ENCODE data around the gene EHD1. TPM values are rescaled to one million over a fixed set of nuclear protein-coding genes. Genes with fewer than 3 reads are reported as not detected.

Gene EHD1
- polyA plus RNA-seq, 3 donors: 30.3 to 212 (median 48.4) TPM

- H3K9me3 ChIP-seq (replicated peaks in 1 of 2; ENCODE audit: control insufficient read depth in 1 of 2, insufficient read depth in 1 of 2, low read length in 2 of 2): no peaks in the 10 kb centered on the region
- Mint-ChIP-seq H3K27ac (no peak overlapping the region), H3K36me3 (peaks cover 11 to 12% of the 10 kb centered on the region in 2 donors), H3K27me3 (ENCODE audit: low read depth in 3 of 3) (peaks cover 4 to 7% (median 5%) of the 10 kb centered on the region in 3 donors), H3K4me3 (no peak overlapping the region), H3K4me1 (peaks cover 26% of the 10 kb centered on the region), H3K9me3 (no peaks in the 10 kb centered on the region)
- no peak overlapping the region for H3K9ac ChIP-seq (ENCODE audit: insufficient read depth, low read length, poor library complexity, severe bottlenecking)
- no peak overlapping the region for H3K4me3 ChIP-seq (replicated peaks in 1 of 3; ENCODE audit: low read depth in 2 of 3, low read length in 3 of 3)
- intact Hi-C loops (cut with micrococcal nuclease): no loop called here
- 97% methylated on average over 23 of the region's 25 CpGs for WGBS (ENCODE audit: insufficient coverage)
- H3K27me3 ChIP-seq (ENCODE audit: control insufficient read depth in 2 of 2, insufficient read depth in 2 of 2, low read length in 2 of 2): no peaks in the 10 kb centered on the region
- no peak overlapping the region for H2AFZ ChIP-seq (ENCODE audit: insufficient read depth, low read depth, low read length, poor library complexity, severe bottlenecking)
- H3K4me1 ChIP-seq (ENCODE audit: control insufficient read depth in 1 of 2, insufficient read depth in 2 of 2, low read length in 2 of 2): peaks cover 32 to 37% of the 10 kb centered on the region in 2 donors
- H3K27ac ChIP-seq (ENCODE audit: low read depth in 1 of 2, low read length in 2 of 2): no peak overlapping the region
- DNase-seq: no peak
- peaks cover 6% of the 10 kb centered on the region for H4K20me1 ChIP-seq (ENCODE audit: insufficient read depth, low read length)
- H3K4me2 ChIP-seq (replicated peaks; ENCODE audit: extremely low read depth, low read length, poor library complexity, severe bottlenecking): no peak overlapping the region
- H3K79me2 ChIP-seq (ENCODE audit: insufficient read depth, low read length): no peaks in the 10 kb centered on the region
- TF ChIP-seq CTCF (IDR thresholded peaks at IDR 0.05): no peak
- H3K36me3 ChIP-seq (replicated peaks in 1 of 2; ENCODE audit: control insufficient read depth in 1 of 2, insufficient read depth in 2 of 2, low read length in 2 of 2): peaks cover 13 to 17% of the 10 kb centered on the region in 2 donors
Measured at GRCh38 chr11:64891215-64891848, 12.9 kb upstream of the EHD1 start.

GRCh38 chr11:64890522-64890939 lies 12.1 kb upstream of the EHD1 start:
- H3K4me2 ChIP-seq (replicated peaks; ENCODE audit: extremely low read depth, low read length, poor library complexity, severe bottlenecking): no peak overlapping the region
- peaks cover 33% of the 10 kb centered on the region for H3K4me1 Mint-ChIP-seq
- H3K27ac Mint-ChIP-seq: peak overlapping the region in 1 of 7 donors; percentile 40
- peaks cover 4 to 7% (median 5%) of the 10 kb centered on the region in 3 donors for H3K27me3 Mint-ChIP-seq (ENCODE audit: low read depth in 3 of 3)
- DNase-seq: no peak
- H3K4me3 Mint-ChIP-seq: peak overlapping the region in 1 of 2 donors; percentile 37
- H4K20me1 ChIP-seq (ENCODE audit: insufficient read depth, low read length): peaks cover 6% of the 10 kb centered on the region
- no peaks in the 10 kb centered on the region for H3K27me3 ChIP-seq (ENCODE audit: control insufficient read depth in 2 of 2, insufficient read depth in 2 of 2, low read length in 2 of 2)
- H3K79me2 ChIP-seq (ENCODE audit: insufficient read depth, low read length): no peaks in the 10 kb centered on the region
- peaks cover 40 to 45% of the 10 kb centered on the region in 2 donors for H3K4me1 ChIP-seq (ENCODE audit: control insufficient read depth in 1 of 2, insufficient read depth in 2 of 2, low read length in 2 of 2)
- WGBS (ENCODE audit: insufficient coverage): 98% methylated on average over 4 of the region's 7 CpGs
- peaks cover 7 to 9% of the 10 kb centered on the region in 2 donors for H3K36me3 ChIP-seq (replicated peaks in 1 of 2; ENCODE audit: control insufficient read depth in 1 of 2, insufficient read depth in 2 of 2, low read length in 2 of 2)
- intact Hi-C loops (cut with micrococcal nuclease): no loop called here
- no peak overlapping the region for H3K27ac ChIP-seq (ENCODE audit: low read depth in 1 of 2, low read length in 2 of 2)
- no peak for TF ChIP-seq CTCF (IDR thresholded peaks at IDR 0.05)
- H3K9me3 Mint-ChIP-seq: no peaks in the 10 kb centered on the region
- no peak overlapping the region for H3K4me3 ChIP-seq (replicated peaks in 1 of 3; ENCODE audit: low read depth in 2 of 3, low read length in 3 of 3)
- no peak overlapping the region for H3K9ac ChIP-seq (ENCODE audit: insufficient read depth, low read length, poor library complexity, severe bottlenecking)
- H2AFZ ChIP-seq (ENCODE audit: insufficient read depth, low read depth, low read length, poor library complexity, severe bottlenecking): no peak overlapping the region
- peaks cover 4 to 5% of the 10 kb centered on the region in 2 donors for H3K36me3 Mint-ChIP-seq
- H3K9me3 ChIP-seq (replicated peaks in 1 of 2; ENCODE audit: control insufficient read depth in 1 of 2, insufficient read depth in 1 of 2, low read length in 2 of 2): no peaks in the 10 kb centered on the region

All from CD14-positive monocyte (primary cell).